Large intestine (tissue), 3 donors: ENCODE data around the gene CRLF1. TPM values are rescaled to one million over a fixed set of nuclear protein-coding genes. Genes with fewer than 3 reads are reported as not detected.
"Not testable (repeated sequence)": the region's sequence is repeated elsewhere in the genome, so short reads cannot be mapped to it uniquely, and the experiment has no call there.

Source experiments
- DNase-seq, 2 donors: peaks; one replicate each; pipeline versions ENCODE4 v3.0.0 to v3.0.0-alpha.2; 2013
- H3K27ac ChIP-seq: one replicate; pipeline ENCODE4 v1.5.1; 2013; ENCODE audit warnings: low read length
- H3K27me3 ChIP-seq: 2 replicates; pipeline ENCODE4 v1.6.1; 2013; ENCODE audit warnings: low read length; ENCODE audit not compliant: control insufficient read depth, insufficient read depth
- H3K36me3 ChIP-seq: 2 replicates; pipeline ENCODE4 v1.6.1; 2013; ENCODE audit warnings: low read length; ENCODE audit not compliant: control insufficient read depth, insufficient read depth
- H3K4me1 ChIP-seq: one replicate; pipeline ENCODE4 v1.6.1; 2013; ENCODE audit warnings: low read length; ENCODE audit not compliant: control insufficient read depth, insufficient read depth
- H3K4me3 ChIP-seq: one replicate; pipeline ENCODE4 v1.5.1; 2013; ENCODE audit warnings: low read length
- H3K9me3 ChIP-seq: one replicate; pipeline ENCODE4 v1.6.1; 2013; ENCODE audit warnings: mild to moderate bottlenecking, low read depth, low read length, moderate library complexity; ENCODE audit not compliant: control insufficient read depth
- WGBS: methylation state at CpG from one replicate; pipeline ENCODE4 v1.1.5; 2013; ENCODE audit warnings: low lambda C conversion rate; ENCODE audit not compliant: insufficient coverage; 5-methylcytosine and 5-hydroxymethylcytosine counted together
- polyA plus RNA-seq: library from polyadenylated mRNA; unstranded; fragments of 120-200 nt; gene quantifications from one replicate; pipeline ENCODE4 v1.2.1, GENCODE V29; 2013

CRLF1 gene
- polyA plus RNA-seq, 1 donor: 3.2 TPM

DNA sequence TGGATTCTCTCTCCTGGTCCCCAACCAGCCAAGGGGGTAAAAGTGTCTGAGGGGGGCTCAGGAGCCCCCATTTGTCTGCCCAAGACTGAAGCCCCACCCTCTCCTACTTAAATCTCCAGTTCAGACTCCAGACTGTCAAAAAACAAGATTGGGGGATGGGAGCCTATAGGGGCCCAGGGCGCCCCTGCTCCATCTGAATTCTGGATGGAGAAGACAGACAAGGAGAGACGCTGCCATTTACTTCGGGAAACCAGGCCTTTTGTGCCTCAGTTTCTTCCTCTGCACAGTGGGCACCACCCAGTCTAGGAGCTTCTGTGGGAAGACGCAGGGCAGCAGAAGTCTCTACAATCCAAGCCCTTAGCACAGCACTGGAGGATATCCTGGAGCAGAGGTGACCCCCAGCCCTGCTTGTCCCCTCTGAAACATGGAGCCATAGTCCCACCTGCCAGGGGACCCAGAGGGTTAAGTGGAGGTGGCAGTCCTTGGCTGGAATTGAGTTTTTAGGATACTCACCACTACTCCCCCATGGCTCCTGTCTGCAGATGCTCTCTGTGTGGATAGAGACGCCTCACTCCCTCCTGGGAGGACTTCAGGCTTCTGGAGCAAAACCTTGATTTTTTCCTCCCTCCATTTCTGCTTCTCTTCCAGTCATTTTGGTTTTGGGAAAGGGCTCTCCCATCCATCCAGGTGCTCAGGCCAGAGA lies 1.7 kb upstream of the CRLF1 start:
- Histone ChIP-seq H3K4me3 (no peak overlapping the region), H3K9me3 (peaks cover 17% of the 10 kb centered on the region), H3K36me3 (no peaks in the 10 kb centered on the region), H3K4me1 (peaks cover 17% of the 10 kb centered on the region), H3K27ac (no peak overlapping the region), H3K27me3 (peaks cover 92% of the 10 kb centered on the region)
- WGBS: no CpG with 5 or more reads among the region's 5 CpGs
- no peak for DNase-seq

DNA sequence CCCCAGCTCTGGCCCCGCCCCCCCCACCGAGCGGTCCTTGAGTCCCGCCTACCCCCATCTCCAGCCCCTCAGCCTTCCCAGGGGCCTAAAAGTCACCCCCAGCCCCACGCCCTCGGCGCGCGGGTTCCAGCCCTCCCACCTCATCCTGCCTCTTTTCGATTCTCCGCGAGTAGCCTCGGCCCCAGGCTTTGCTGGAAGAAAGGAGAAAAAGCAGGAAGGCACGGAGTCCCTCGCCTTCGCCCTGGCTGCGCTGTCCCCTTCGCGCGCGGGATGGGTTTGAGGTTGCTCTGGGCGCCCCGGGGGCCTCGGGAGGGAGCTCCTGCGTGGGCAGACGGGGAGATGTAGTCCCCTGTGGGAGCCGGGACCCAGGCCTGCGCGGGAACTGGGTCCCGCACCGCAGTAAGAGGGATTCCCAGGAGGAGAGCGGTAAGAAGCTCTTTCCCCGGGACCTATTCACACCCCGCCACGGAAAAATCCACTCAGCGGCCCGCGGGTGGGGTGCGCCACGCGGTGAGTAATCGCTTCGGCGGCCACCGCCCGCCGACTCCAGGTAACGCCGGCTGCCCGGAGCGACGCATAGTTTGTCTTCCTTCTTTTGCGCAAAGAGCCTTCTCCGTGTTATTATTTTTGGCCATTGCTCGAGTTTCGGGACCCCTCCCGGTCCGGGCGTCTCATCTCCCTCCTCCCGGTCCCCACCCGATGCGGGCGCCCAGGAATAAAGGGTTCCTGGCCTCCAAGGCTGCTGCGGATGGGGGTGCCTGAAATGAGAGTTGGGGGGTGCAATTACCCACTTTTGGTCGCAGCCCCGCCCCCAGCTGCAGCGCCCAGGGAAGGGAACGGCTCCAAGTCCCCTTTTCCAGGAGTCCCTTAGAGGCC lies 865 bp upstream of the CRLF1 start:
- peaks cover 93% of the 10 kb centered on the region for H3K27me3 ChIP-seq
- DNase-seq: no peak
- H3K4me3 ChIP-seq: no peak overlapping the region
- no CpG with 5 or more reads among the region's 68 CpGs for WGBS
- H3K4me1 ChIP-seq: peaks cover 17% of the 10 kb centered on the region
- H3K36me3 ChIP-seq: no peaks in the 10 kb centered on the region
- peaks cover 17% of the 10 kb centered on the region for H3K9me3 ChIP-seq
- no peak overlapping the region for H3K27ac ChIP-seq

DNA sequence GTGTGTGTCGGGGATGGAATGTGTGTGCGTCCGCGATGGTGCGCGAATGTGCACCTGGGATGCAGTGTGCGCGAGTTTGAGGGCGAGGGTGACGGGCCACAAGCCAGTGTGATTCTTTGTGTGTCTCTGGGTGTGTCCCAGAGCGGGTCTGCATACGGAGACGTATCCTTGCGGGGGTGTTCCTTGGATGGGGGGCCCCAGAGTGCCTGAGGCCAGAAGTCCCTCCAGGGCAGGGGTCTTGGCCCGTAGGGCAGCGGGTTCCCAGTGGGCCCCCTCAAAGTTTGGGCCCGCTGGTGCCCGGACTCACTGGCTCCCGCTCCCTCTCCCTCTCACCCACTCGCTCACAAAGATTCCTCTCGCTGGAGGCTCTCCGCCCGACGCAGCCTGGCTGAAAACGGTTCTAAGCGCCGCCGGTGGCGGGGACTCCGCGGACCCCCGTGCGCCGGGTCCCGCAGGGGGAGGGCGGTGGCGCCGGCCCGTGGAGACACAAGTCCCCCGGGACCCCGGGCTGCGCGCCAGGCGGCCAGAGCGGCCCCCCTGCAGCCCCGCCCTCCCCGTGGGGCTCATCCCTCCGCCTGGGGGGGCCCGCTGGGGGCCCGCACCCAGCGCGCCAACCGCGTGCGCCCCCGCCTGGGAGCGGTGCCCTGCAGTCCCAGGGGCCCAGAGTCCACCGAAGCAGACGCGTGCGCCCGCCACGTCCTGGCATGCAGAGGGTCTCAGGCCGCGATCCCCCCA lies 886 bp downstream of the CRLF1 start:
- peaks cover 4% of the 10 kb centered on the region for H3K4me1 ChIP-seq
- H3K36me3 ChIP-seq: no peaks in the 10 kb centered on the region
- H3K27me3 ChIP-seq: peaks cover 88% of the 10 kb centered on the region
- H3K9me3 ChIP-seq: peaks cover 17% of the 10 kb centered on the region
- no peak for DNase-seq
- WGBS: no CpG with 5 or more reads among the region's 65 CpGs
- no peak overlapping the region for H3K27ac ChIP-seq
- H3K4me3 ChIP-seq: no peak overlapping the region

DNA sequence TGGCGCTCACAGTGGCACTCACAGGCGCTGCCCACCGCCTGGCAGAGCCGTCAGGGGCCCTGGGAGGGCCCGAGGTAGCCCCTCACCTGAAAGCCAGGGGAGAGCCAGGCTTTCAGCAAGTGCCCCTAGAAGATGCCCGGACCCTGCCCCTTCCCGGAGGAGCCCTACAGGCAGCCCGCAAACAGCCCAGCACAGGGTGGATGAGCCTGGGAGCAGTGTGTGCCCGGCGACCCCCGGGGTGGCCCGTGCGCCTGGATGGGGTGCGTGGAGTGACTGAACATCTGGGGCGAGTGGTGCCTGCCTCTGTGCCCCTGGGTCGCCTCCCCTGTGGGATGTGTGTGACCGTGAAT lies 1.4 kb downstream of the CRLF1 start:
- WGBS: no CpG with 5 or more reads among the region's 17 CpGs
- H3K27ac ChIP-seq: no peak overlapping the region
- no peak overlapping the region for H3K4me3 ChIP-seq
- DNase-seq: no peak
- peaks cover 4% of the 10 kb centered on the region for H3K4me1 ChIP-seq
- peaks cover 14% of the 10 kb centered on the region for H3K9me3 ChIP-seq
- no peaks in the 10 kb centered on the region for H3K36me3 ChIP-seq
- peaks cover 82% of the 10 kb centered on the region for H3K27me3 ChIP-seq

DNA sequence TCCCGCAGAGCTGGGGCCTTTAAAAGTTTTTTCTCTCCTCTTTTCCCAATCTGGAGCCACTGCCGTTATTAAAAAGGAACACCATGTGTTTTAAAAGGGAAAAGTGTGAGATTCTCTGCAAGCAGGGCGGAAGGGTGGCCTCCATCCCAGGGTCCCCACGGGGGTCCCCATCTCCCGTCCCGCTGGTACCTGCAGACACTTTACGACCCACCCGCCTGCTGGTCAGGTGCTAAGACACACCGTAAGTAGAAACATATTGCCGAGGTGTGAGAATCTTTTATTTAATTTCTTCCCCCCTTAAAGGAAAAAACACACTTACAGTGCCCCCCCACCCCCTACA lies 1.8 kb downstream of the CRLF1 start:
- Histone ChIP-seq H3K27ac (no peak overlapping the region), H3K4me3 (no peak overlapping the region), H3K27me3 (peaks cover 80% of the 10 kb centered on the region), H3K9me3 (peaks cover 14% of the 10 kb centered on the region), H3K4me1 (peaks cover 4% of the 10 kb centered on the region), H3K36me3 (no peaks in the 10 kb centered on the region)
- DNase-seq: no peak
- no CpG with 5 or more reads among the region's 10 CpGs for WGBS

DNA sequence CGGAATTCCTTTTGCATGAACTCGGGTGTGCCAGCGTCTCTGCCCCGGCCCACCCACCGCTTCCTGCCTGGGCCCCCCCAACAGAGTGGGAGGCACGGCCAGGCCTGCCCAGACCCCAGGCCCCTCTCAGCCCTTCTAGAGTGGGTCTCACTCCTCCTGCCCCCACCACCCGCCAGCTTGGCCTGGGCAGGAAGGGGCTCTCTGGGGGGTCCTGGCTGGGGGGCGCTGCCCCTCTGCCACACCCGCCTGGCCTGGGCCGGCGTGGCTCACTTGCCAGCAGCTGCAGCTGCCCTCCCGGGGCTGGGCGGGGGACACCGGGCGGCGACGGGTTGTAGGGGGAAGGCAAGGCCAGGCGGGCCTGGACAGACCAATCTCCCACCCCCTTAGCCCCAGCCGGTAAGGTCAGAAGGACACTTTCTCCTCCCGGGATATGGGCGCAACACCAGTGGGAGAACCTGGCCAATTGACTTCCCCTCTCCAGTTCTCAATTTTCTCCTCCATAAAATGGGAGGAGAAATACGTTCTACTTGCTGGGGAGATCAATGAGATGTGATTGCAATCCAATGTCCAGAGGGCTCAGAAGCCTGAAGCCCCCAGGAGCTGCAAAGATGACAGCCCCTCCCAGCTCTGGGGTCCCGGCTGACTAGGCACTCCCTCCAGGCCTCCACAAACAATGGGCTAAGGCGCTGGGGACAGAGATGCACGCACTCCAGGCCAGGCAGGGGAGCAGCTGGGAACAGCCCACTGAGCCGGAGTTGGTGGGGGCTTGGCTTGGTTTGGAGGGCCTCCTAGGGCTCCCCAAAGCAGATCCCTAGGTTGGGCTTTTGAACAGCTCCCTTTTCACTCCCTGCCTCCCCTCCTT lies 2.4 kb downstream of the CRLF1 start:
- H3K4me3 ChIP-seq: no peak overlapping the region
- peaks cover 14% of the 10 kb centered on the region for H3K9me3 ChIP-seq
- DNase-seq: no peak
- no peaks in the 10 kb centered on the region for H3K36me3 ChIP-seq
- H3K27ac ChIP-seq: no peak overlapping the region
- H3K4me1 ChIP-seq: peaks cover 4% of the 10 kb centered on the region
- peaks cover 80% of the 10 kb centered on the region for H3K27me3 ChIP-seq
- no CpG with 5 or more reads among the region's 26 CpGs for WGBS

DNA sequence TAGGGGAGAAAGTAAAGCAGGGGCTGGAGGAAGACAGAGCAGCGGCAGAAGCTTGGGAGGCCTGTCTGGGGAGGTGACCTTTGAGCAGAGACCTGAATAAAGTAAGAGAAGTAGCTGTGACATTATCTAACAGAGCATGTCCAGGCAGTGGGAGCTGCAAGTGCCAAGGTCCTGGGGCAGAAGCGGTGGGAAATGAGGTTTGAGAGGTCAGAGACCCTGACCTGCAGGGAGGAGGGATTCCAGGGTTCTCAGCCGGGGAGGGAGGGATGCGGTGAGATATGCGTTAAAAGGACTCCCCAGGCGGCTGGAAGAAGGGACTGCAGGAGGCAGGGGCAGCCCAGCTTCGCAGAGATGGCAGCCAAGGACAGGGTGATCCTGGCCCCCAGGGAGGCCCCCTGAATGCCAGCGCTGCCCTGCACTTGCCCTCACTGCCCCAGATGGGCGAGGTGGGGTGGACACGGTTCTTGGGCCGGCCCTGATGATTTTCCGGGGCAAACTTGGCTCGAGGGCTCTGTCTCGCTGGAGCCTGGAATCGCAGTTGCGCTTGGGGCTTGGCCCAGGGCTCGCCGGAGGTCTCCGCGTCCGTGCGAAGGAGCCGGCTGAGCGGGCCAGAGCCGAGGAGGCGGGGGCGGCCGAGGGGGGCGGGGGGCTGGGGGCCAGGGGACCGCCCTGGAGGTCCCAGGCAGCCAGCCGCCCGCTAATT lies 3.2 kb downstream of the CRLF1 start:
- peaks cover 80% of the 10 kb centered on the region for H3K27me3 ChIP-seq
- peaks cover 4% of the 10 kb centered on the region for H3K4me1 ChIP-seq
- WGBS: no CpG with 5 or more reads among the region's 32 CpGs
- H3K4me3 ChIP-seq: no peak overlapping the region
- no peak overlapping the region for H3K27ac ChIP-seq
- no peaks in the 10 kb centered on the region for H3K36me3 ChIP-seq
- H3K9me3 ChIP-seq: peaks cover 11% of the 10 kb centered on the region
- no peak for DNase-seq

DNA sequence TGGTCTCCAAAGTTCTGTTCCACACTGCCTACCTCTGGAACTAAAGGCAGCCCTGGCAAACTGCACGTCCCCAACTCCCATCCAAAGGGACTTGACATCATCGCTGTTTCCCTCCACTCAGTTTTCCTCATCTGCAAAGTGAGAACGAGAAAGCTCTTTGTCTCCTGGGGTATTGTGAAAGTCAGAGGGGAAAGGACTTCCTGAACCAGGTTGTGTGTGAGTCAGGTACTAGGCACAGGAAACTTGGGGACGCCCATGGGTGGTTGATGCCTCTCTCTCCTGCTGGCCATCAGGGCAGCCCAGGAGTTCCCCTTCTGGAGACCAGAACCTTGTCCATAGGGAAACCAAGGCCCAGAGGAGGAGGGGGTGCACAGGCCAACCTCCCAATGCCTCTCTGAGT lies 4.7 kb downstream of the CRLF1 start:
- DNase-seq: no peak
- Histone ChIP-seq H3K4me1 (no peaks in the 10 kb centered on the region), H3K36me3 (no peaks in the 10 kb centered on the region), H3K9me3 (peaks cover 6% of the 10 kb centered on the region), H3K27me3 (peaks cover 79% of the 10 kb centered on the region), H3K27ac (no peak overlapping the region), H3K4me3 (no peak overlapping the region)
- no CpG with 5 or more reads among the region's 4 CpGs for WGBS

DNA sequence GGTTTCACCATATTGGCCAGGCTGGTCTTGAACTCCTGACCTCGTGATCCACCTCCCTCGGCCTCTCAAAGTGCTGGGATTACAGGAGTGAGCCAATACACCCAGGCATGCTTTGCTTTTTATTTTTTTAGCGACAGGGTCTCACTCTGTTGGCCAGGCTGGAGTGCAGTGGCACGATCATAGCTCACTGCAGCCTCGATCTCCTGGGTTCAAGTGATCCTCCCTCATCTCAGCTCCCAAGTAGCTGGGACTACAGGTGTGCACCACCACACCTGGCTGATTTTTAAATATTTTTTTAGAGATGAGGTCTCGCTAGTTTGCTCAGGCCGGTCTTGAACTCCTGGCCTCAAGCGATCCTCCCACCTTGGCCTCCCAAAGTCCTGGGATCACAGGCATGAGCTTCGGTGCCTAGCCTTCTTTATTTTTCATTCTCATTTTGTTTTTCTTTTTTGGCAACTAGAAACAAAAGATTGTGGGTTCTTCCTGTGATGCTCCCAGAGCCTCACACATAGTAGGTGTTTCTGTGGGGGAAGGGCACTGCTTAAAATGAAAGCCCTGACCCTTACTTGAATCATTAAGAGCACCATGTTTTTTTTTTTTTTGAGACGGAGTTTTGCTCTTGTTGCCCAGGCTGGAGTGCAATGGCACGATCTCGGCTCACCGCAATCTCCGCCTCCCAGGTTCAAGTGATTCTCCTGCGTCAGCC lies 5.8 kb downstream of the CRLF1 start:
- H3K27me3 ChIP-seq: peaks cover 84% of the 10 kb centered on the region
- H3K4me3 ChIP-seq, H3K36me3 ChIP-seq, DNase-seq, H3K9me3 ChIP-seq, H3K4me1 ChIP-seq, H3K27ac ChIP-seq: not testable (repeated sequence)
- WGBS: no CpG with 5 or more reads among the region's 15 CpGs
